Measurements from ENCODE around the gene ANKRD42.

The ANKRD42 gene

DNA sequence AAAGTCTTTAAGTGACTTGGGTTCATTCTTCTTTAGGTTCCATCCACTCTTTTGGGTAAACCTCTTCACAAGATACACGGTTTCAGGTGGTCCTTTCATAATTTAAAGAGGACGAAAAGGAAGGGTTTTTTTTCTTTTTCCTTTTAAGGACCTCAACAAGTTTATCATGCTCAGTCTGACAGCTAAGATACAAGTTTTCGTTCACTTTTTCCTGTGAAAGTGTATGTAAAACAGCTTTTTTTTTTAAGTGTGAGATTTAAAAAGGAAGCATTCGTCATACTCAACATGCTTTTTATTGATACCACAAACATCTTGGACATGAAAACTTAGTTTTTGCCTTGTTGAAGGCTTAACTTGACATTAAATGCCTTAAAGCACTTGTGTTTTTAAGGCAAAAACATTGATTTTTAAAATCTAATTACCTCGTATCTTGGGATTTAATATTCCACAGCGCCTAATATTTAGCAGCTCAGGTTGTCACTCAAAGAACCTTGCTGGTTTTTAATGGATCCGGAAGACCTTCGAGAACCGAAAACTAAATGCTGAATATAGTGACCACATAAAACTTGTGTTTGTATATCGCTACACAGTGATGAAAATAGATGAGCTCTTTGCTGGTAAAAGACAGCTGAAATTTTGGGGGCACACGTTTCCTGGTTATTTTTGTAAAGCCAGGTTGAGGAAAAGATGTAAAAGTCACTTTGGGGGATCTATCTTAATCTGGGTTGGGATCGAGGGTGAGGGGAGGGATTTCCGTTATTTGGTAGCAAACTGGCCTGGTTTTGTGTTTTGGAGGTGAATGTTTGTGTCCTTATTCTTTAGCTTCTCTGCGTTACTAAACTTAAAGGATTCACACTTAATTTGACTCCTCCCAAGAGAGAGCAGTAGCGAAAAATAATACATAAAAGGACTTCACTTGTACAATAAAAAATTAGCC is 34.3 kb upstream of the ANKRD42 start:
- Histone ChIP-seq H3K9me3 (ENCODE audit: control insufficient read depth in 1 of 2, low read length in 2 of 2) (no peaks in the 10 kb centered on the region), H3K4me1 (ENCODE audit: control insufficient read depth in 1 of 2, insufficient read depth in 2 of 2, low read length in 2 of 2) (peaks cover 0 to 30% of the 10 kb centered on the region in 2 donors), H3K36me3 (ENCODE audit: control insufficient read depth in 1 of 2, insufficient read depth in 2 of 2, low read length in 2 of 2) (peaks cover 4 to 10% of the 10 kb centered on the region in 2 donors)

GRCh38 chr11:83159902-83160865 is 33.3 kb upstream of the ANKRD42 start:
- peak overlapping the region; percentile 100 for H3K27ac ChIP-seq (ENCODE audit: low read length)
- H3K9me3 ChIP-seq (ENCODE audit: control insufficient read depth in 1 of 2, low read length in 2 of 2) = no peaks in the 10 kb centered on the region
- H3K27me3 ChIP-seq (ENCODE audit: low read depth, low read length) = no peaks in the 10 kb centered on the region
- peaks cover 0 to 30% of the 10 kb centered on the region in 2 donors for H3K4me1 ChIP-seq (ENCODE audit: control insufficient read depth in 1 of 2, insufficient read depth in 2 of 2, low read length in 2 of 2)
- H3K4me3 ChIP-seq (ENCODE audit: low read depth in 1 of 2, low read length in 2 of 2) = peak overlapping the region; percentile 87 to 93
- peaks cover 9 to 10% of the 10 kb centered on the region in 2 donors for H3K36me3 ChIP-seq (ENCODE audit: control insufficient read depth in 1 of 2, insufficient read depth in 2 of 2, low read length in 2 of 2)

More for the DNA sequence above, 34.3 kb upstream of the ANKRD42 start:
- Histone ChIP-seq H3K27ac (ENCODE audit: low read length) (peak overlapping the region; percentile 100), H3K4me3 (ENCODE audit: low read depth in 1 of 2, low read length in 2 of 2) (peak overlapping the region; percentile 87 to 93), H3K27me3 (ENCODE audit: low read depth, low read length) (no peaks in the 10 kb centered on the region)

- no peaks in the 10 kb centered on the region for H3K27me3 ChIP-seq (ENCODE audit: low read depth, low read length)
- peaks cover 14 to 20% of the 10 kb centered on the region in 2 donors for H3K36me3 ChIP-seq (ENCODE audit: control insufficient read depth in 1 of 2, insufficient read depth in 2 of 2, low read length in 2 of 2)
- H3K4me1 ChIP-seq (ENCODE audit: control insufficient read depth in 1 of 2, insufficient read depth in 2 of 2, low read length in 2 of 2) = peaks cover 0 to 30% of the 10 kb centered on the region in 2 donors
- H3K9me3 ChIP-seq (ENCODE audit: control insufficient read depth in 1 of 2, low read length in 2 of 2) = no peaks in the 10 kb centered on the region
- H3K27ac ChIP-seq (ENCODE audit: low read length) = no peak overlapping the region
- peak overlapping the region in 1 of 2 donors; percentile 21 for H3K4me3 ChIP-seq (ENCODE audit: low read depth in 1 of 2, low read length in 2 of 2)
These were observed 31.8 kb upstream of the ANKRD42 start for GRCh38 chr11:83161610-83162199.

DNA sequence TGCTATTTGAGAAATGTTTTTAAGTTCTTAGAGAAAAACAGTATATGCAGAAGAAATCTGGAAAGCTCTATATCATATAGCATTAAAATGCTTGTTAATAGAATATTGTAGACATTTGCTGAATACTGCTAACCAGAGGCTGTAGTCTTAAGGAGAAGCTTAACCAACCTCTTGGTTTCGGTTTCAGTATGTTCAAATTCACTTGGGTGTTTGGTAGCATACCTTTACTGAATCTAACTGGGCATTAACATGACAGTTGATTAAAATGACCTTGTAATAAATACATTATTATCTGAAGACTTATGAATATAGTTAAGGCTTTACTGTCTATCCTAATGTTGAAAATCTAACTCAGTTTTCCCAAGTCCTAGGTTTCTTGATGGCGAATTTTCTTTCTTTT is 31.1 kb upstream of the ANKRD42 start:
- peaks cover 0 to 30% of the 10 kb centered on the region in 2 donors for H3K4me1 ChIP-seq (ENCODE audit: control insufficient read depth in 1 of 2, insufficient read depth in 2 of 2, low read length in 2 of 2)
- peak overlapping the region in 1 of 2 donors; percentile 21 for H3K4me3 ChIP-seq (ENCODE audit: low read depth in 1 of 2, low read length in 2 of 2)
- H3K27me3 ChIP-seq (ENCODE audit: low read depth, low read length) = no peaks in the 10 kb centered on the region
- H3K27ac ChIP-seq (ENCODE audit: low read length) = no peak overlapping the region
- H3K36me3 ChIP-seq (ENCODE audit: control insufficient read depth in 1 of 2, insufficient read depth in 2 of 2, low read length in 2 of 2) = peaks cover 15 to 25% of the 10 kb centered on the region in 2 donors
- no peaks in the 10 kb centered on the region for H3K9me3 ChIP-seq (ENCODE audit: control insufficient read depth in 1 of 2, low read length in 2 of 2)

DNA sequence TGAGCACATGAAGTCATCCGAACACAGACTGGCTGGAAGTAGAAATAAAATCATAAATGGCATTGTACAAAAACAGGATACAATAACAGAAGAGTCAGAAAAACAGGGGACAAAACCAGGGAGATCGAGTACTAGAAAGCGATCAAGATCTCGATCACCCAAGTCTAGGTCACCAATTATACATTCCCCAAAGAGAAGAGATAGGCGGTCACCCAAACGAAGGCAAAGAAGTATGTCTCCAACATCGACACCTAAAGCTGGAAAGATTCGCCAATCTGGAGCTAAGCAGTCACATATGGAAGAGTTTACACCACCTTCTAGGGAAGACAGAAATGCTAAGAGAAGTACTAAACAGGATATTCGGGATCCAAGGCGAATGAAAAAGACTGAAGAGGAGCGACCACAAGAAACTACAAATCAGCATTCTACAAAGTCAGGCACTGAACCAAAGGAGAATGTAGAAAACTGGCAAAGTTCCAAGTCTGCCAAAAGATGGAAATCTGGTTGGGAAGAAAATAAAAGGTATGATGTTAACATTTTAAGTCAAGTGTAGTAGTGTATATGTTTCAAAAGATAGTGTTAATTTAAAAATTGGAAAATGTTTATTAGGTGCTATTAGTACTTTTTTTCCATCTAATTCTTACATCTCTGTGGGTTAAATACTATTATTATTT is 27.2 kb upstream of the ANKRD42 start:
- no peak overlapping the region for H3K4me3 ChIP-seq (ENCODE audit: low read depth in 1 of 2, low read length in 2 of 2)
- peaks cover 5 to 23% of the 10 kb centered on the region in 2 donors for H3K4me1 ChIP-seq (ENCODE audit: control insufficient read depth in 1 of 2, insufficient read depth in 2 of 2, low read length in 2 of 2)
- H3K9me3 ChIP-seq (ENCODE audit: control insufficient read depth in 1 of 2, low read length in 2 of 2) = no peaks in the 10 kb centered on the region
- no peaks in the 10 kb centered on the region for H3K27me3 ChIP-seq (ENCODE audit: low read depth, low read length)
- peaks cover 46 to 53% of the 10 kb centered on the region in 2 donors for H3K36me3 ChIP-seq (ENCODE audit: control insufficient read depth in 1 of 2, insufficient read depth in 2 of 2, low read length in 2 of 2)
- no peak overlapping the region for H3K27ac ChIP-seq (ENCODE audit: low read length)

DNA sequence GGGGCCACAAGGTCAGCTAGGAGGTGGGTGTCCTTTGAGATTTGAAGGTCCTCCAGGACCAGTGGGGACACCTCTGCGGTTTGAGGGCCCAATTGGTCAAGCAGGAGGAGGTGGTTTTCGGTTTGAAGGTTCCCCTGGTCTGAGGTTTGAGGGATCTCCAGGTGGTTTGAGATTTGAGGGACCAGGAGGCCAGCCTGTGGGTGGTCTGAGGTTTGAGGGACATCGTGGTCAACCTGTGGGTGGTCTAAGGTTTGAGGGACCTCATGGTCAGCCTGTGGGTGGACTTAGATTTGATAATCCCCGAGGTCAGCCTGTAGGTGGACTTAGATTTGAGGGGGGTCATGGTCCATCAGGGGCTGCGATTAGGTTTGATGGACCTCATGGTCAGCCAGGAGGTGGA is 24.8 kb upstream of the ANKRD42 start:
- Histone ChIP-seq H3K9me3 (ENCODE audit: control insufficient read depth in 1 of 2, low read length in 2 of 2) (no peaks in the 10 kb centered on the region), H3K36me3 (ENCODE audit: control insufficient read depth in 1 of 2, insufficient read depth in 2 of 2, low read length in 2 of 2) (peaks cover 53% of the 10 kb centered on the region in 2 donors), H3K27me3 (ENCODE audit: low read depth, low read length) (no peaks in the 10 kb centered on the region), H3K27ac (ENCODE audit: low read length) (no peak overlapping the region), H3K4me3 (ENCODE audit: low read depth in 1 of 2, low read length in 2 of 2) (no peak overlapping the region), H3K4me1 (ENCODE audit: control insufficient read depth in 1 of 2, insufficient read depth in 2 of 2, low read length in 2 of 2) (peaks cover 5 to 36% of the 10 kb centered on the region in 2 donors)

DNA sequence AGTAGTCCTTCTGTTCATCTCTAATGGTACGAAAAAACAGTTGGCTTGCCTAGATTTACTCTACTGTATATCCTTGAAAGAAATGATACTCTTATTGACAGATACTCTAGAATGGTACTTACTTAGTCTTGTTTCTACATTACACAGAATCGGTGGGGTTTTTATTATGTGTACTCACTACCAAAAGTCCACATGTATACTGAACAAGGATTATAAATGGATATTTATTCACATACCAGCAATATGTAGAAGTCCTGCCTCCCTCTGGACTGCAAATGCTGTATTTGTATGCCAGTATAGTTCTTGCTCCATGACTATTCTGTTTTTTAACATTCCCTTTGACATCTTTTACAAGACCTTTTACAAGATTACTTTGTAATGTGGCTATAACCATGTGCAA is 22.6 kb upstream of the ANKRD42 start:
- Histone ChIP-seq H3K9me3 (ENCODE audit: control insufficient read depth in 1 of 2, low read length in 2 of 2) (no peaks in the 10 kb centered on the region), H3K27ac (ENCODE audit: low read length) (no peak overlapping the region), H3K27me3 (ENCODE audit: low read depth, low read length) (no peaks in the 10 kb centered on the region), H3K4me1 (ENCODE audit: control insufficient read depth in 1 of 2, insufficient read depth in 2 of 2, low read length in 2 of 2) (peaks cover 5 to 55% of the 10 kb centered on the region in 2 donors), H3K36me3 (ENCODE audit: control insufficient read depth in 1 of 2, insufficient read depth in 2 of 2, low read length in 2 of 2) (peaks cover 51 to 57% of the 10 kb centered on the region in 2 donors), H3K4me3 (ENCODE audit: low read depth in 1 of 2, low read length in 2 of 2) (peak overlapping the region; percentile 40 to 41)

DNA sequence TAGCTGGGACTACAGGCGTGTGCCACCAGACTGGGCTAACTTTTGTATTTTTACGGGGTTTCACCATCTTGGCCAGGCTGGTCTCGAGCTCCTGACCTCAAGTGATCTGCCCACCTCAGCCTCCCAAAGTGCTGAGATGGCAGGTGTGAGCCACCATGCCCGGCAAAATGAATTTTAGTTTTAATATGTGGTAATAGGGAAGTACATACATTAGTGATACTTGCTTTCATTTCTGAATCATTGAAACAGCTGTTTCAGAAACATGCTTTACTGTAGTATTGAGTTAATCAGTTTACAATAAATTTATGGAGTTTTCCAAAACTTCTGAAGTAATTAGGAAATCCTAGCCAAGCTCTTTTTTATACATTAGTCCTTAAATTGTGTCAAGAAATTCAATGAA is 21.0 kb upstream of the ANKRD42 start:
- H3K36me3 ChIP-seq (ENCODE audit: control insufficient read depth in 1 of 2, insufficient read depth in 2 of 2, low read length in 2 of 2) = peaks cover 51 to 53% of the 10 kb centered on the region in 2 donors
- H3K9me3 ChIP-seq (ENCODE audit: control insufficient read depth in 1 of 2, low read length in 2 of 2) = no peaks in the 10 kb centered on the region
- H3K4me1 ChIP-seq (ENCODE audit: control insufficient read depth in 1 of 2, insufficient read depth in 2 of 2, low read length in 2 of 2) = peaks cover 5 to 55% of the 10 kb centered on the region in 2 donors
- H3K27me3 ChIP-seq (ENCODE audit: low read depth, low read length) = no peaks in the 10 kb centered on the region
- H3K4me3 ChIP-seq (ENCODE audit: low read depth in 1 of 2, low read length in 2 of 2) = no peak overlapping the region
- H3K27ac ChIP-seq (ENCODE audit: low read length) = no peak overlapping the region

DNA sequence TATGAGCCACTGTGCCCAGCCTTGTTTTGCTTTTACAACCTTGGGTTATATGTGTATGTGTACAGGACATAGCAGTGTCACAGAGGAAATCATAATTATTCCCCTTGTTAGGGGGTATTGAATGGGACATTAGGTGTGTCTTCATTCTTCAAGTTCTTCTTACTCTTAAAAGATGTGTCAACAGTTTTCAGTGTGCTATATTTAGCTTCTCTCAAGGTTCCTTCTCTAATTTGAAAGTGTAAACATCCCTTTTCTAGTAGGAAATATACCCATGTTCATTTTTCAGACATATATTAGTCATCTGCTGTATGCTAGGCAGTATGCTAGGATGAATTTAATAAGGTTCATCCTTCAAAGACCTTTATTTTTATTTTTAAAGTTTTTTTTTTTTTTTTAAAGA is 19.5 kb upstream of the ANKRD42 start:
- H3K27ac ChIP-seq (ENCODE audit: low read length) = no peak overlapping the region
- no peaks in the 10 kb centered on the region for H3K9me3 ChIP-seq (ENCODE audit: control insufficient read depth in 1 of 2, low read length in 2 of 2)
- H3K36me3 ChIP-seq (ENCODE audit: control insufficient read depth in 1 of 2, insufficient read depth in 2 of 2, low read length in 2 of 2) = peaks cover 43 to 45% of the 10 kb centered on the region in 2 donors
- H3K4me1 ChIP-seq (ENCODE audit: control insufficient read depth in 1 of 2, insufficient read depth in 2 of 2, low read length in 2 of 2) = peaks cover 5 to 55% of the 10 kb centered on the region in 2 donors
- no peak overlapping the region for H3K4me3 ChIP-seq (ENCODE audit: low read depth in 1 of 2, low read length in 2 of 2)
- H3K27me3 ChIP-seq (ENCODE audit: low read depth, low read length) = no peaks in the 10 kb centered on the region

DNA sequence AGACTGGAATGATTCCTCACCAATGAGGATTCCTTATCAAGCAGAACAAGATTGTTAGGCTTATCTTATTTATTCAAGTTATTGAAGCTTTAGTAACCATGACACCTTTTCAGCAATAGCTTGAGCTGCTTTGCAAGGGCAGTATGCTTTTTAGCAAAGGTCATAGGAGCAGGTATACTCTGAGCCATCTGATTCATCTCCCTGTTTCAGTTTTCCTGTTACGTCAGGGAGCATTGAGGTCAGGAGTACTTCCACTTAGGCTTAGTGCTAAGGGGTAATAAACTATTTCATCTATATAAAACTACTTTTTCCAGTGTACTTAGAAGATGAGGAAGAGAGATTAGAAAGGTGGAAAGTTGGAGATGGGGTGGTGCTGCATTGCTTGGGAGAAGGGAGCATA is 17.7 kb upstream of the ANKRD42 start:
- peaks cover 4 to 43% of the 10 kb centered on the region in 2 donors for H3K4me1 ChIP-seq (ENCODE audit: control insufficient read depth in 1 of 2, insufficient read depth in 2 of 2, low read length in 2 of 2)
- H3K27me3 ChIP-seq (ENCODE audit: low read depth, low read length) = no peaks in the 10 kb centered on the region
- peaks cover 34 to 44% of the 10 kb centered on the region in 2 donors for H3K36me3 ChIP-seq (ENCODE audit: control insufficient read depth in 1 of 2, insufficient read depth in 2 of 2, low read length in 2 of 2)
- H3K4me3 ChIP-seq (ENCODE audit: low read depth in 1 of 2, low read length in 2 of 2) = no peak overlapping the region
- no peak overlapping the region for H3K27ac ChIP-seq (ENCODE audit: low read length)
- H3K9me3 ChIP-seq (ENCODE audit: control insufficient read depth in 1 of 2, low read length in 2 of 2) = no peaks in the 10 kb centered on the region

All from muscle layer of duodenum (tissue), 2 donors.